GM19043 (cell line): ENCODE measurements around the gene PODXL.
"Not testable (repeated sequence)": the region's sequence is repeated elsewhere in the genome, so short reads cannot be mapped to it uniquely, and the experiment has no call there.

Experiments used
- ATAC-seq: cut with Tn5 transposase; IDR thresholded peaks from one replicate; pipeline ENCODE4 v1.9.1; 2021; ENCODE audit warnings: low read depth; ENCODE audit not compliant: unreplicated experiment

Gene PODXL

GRCh38 chr7:131513245-131514061 is 43.0 kb downstream of the PODXL start:
- peak; percentile 98 for ATAC-seq

- ATAC-seq = no peak
These were observed 44.5 kb downstream of the PODXL start for GRCh38 chr7:131511774-131512535.

GRCh38 chr7:131511071-131511470 is 45.4 kb downstream of the PODXL start:
- no peak for ATAC-seq

GRCh38 chr7:131509781-131510180 is 46.6 kb downstream of the PODXL start:
- no peak for ATAC-seq

- no peak for ATAC-seq
These were observed 47.5 kb downstream of the PODXL start for GRCh38 chr7:131508754-131509486.

GRCh38 chr7:131507592-131508331 is 48.7 kb downstream of the PODXL start:
- peak; percentile 56 for ATAC-seq

GRCh38 chr7:131506597-131506996 is 49.8 kb downstream of the PODXL start:
- no peak for ATAC-seq

GRCh38 chr7:131505636-131506557 is 50.5 kb downstream of the PODXL start:
- no peak for ATAC-seq

- ATAC-seq = not testable (repeated sequence)
These were observed 51.3 kb downstream of the PODXL start for GRCh38 chr7:131505037-131505620.

- no peak for ATAC-seq
These were observed 52.1 kb downstream of the PODXL start for GRCh38 chr7:131504157-131504899.

- no peak for ATAC-seq
These were observed 52.8 kb downstream of the PODXL start for GRCh38 chr7:131503639-131504038.

GRCh38 chr7:131502810-131503508 is 53.5 kb downstream of the PODXL start:
- ATAC-seq = no peak

GRCh38 chr7:131501930-131502685 is 54.3 kb downstream of the PODXL start:
- no peak for ATAC-seq

- peak; percentile 84 for ATAC-seq
These were observed 55.0 kb downstream of the PODXL start for GRCh38 chr7:131501422-131501821.

- no peak for ATAC-seq
These were observed 56.1 kb downstream of the PODXL start for GRCh38 chr7:131500357-131500756.

- ATAC-seq = no peak
These were observed 56.6 kb downstream of the PODXL start for GRCh38 chr7:131499801-131500200.
